Effector CD8-positive, alpha-beta T cell (primary cell): ENCODE data around the gene PPP1R18.
"Not testable (repeated sequence)": the region's sequence is repeated elsewhere in the genome, so short reads cannot be mapped to it uniquely, and the experiment has no call there.

Experiments
- DNase-seq: peaks from one replicate; lab custom pipeline; 2025; lab: John Stamatoyannopoulos, UW

The PPP1R18 gene

GRCh38 chr6:30719791-30720737 lies 33.6 kb upstream of the PPP1R18 start, which contains the start of gene TUBB:
Gene TUBB (plus strand): TSS chr6:30720352. CDS start chr6:30720507, 155 bp downstream.
- peak; percentile 88 for DNase-seq

- DNase-seq = no peak
Observed at GRCh38 chr6:30719356-30719755, 32.9 kb upstream of the PPP1R18 start.

GRCh38 chr6:30717845-30718720 lies 31.6 kb upstream of the PPP1R18 start:
- not testable (repeated sequence) for DNase-seq

- peak; percentile 98 for DNase-seq
Observed at GRCh38 chr6:30717129-30717844, 30.8 kb upstream of the PPP1R18 start, which contains the start of gene MDC1. Gene MDC1 (minus strand): TSS chr6:30717281. CDS start chr6:30715175, 2,106 bp downstream.

- DNase-seq = no peak
Observed at GRCh38 chr6:30716879-30717128, 30.4 kb upstream of the PPP1R18 start.

DNA sequence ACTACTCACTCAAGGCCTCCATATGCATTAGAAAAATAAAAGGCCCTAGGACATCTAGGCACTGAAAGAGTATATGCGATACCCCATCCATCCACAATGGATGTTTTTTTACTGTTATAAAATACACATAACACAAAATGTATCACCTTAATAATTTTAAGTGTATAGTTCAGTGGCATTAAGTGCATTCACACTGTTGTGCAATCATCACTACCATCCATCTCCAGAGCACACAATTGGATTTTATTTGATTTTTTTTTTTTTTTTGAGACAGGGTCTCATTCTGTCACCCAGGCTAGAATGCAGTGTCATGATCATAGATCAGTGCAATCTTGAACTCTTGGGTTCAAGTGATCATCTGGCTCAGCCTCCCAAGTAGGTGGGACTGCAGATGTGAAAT lies 27.8 kb upstream of the PPP1R18 start:
- no peak for DNase-seq

DNA sequence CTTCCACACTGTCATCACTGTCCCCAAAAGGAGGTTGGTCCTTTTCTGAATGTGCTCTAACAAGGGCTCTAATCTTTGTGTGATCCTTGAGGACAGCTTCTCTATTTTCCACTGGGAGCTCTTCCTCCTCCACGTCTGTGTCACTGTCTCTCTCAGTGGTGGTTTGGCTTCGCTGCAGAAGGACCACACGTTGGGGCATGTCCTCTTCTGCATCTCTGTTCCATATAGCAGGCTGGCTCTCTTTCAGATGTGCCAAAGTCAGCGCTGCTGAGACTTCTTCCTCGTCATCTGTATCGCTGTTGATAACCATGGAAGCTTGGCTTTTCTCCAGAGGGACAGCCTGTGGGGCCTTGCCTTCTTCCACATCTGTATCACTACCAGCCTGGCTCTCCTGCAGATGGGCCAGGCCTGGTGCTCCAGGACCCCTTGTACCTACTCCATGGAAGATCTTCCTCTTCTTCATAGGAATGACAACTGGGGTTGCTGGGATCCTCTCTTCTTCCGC lies 26.0 kb upstream of the PPP1R18 start:
- no peak for DNase-seq

- no peak for DNase-seq
Observed at GRCh38 chr6:30711758-30712380, 25.4 kb upstream of the PPP1R18 start.

GRCh38 chr6:30709101-30709868 lies 22.8 kb upstream of the PPP1R18 start:
- no peak for DNase-seq

GRCh38 chr6:30707281-30707850 lies 20.9 kb upstream of the PPP1R18 start:
- no peak for DNase-seq

- no peak for DNase-seq
Observed at GRCh38 chr6:30705620-30706019, 19.2 kb upstream of the PPP1R18 start.

DNA sequence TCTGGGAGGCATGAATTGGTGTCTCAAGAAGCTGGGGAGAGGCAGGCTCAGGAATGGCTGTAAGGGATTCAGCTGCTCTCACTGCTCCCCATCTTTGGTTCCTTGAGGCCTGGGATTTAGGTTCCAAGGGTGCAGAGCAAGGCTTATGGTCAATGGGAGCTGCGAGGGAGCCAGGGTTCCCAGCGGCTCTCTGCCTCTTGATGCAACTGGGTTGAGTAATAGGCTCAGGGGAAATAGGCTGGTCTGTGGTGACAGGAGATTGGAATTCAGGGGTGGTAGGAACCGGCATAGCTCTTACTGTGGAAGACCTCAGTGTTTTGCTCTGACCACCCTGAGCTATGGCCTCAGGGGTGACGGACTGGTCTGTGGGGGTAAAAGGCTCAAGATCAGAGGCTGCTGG lies 17.4 kb upstream of the PPP1R18 start:
- DNase-seq = no peak

DNA sequence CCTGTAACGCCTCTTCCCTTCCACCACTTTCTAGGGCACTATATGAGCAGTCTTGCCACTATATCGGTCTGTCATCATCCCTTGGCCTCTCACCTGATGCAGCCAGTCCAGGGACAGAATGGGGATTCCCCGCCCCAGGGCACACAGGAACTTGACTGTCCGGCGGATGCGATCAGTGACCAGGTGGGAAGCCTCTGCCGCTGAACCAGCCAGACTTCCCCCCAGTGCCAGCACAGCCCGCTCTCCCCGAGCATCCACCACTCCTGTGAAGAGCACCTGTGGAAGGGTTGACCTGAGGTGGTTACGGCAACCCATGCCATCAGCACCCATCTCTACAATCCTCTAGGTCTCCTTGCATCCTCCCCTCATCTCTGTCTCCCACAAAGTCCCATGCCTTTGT lies 16.6 kb upstream of the PPP1R18 start:
- no peak for DNase-seq

GRCh38 chr6:30700340-30700739 lies 13.9 kb upstream of the PPP1R18 start:
- DNase-seq = no peak

- no peak for DNase-seq
Observed at GRCh38 chr6:30696432-30696831, 10.0 kb upstream of the PPP1R18 start.

GRCh38 chr6:30691208-30691847 lies 4.9 kb upstream of the PPP1R18 start:
- DNase-seq = no peak

DNA sequence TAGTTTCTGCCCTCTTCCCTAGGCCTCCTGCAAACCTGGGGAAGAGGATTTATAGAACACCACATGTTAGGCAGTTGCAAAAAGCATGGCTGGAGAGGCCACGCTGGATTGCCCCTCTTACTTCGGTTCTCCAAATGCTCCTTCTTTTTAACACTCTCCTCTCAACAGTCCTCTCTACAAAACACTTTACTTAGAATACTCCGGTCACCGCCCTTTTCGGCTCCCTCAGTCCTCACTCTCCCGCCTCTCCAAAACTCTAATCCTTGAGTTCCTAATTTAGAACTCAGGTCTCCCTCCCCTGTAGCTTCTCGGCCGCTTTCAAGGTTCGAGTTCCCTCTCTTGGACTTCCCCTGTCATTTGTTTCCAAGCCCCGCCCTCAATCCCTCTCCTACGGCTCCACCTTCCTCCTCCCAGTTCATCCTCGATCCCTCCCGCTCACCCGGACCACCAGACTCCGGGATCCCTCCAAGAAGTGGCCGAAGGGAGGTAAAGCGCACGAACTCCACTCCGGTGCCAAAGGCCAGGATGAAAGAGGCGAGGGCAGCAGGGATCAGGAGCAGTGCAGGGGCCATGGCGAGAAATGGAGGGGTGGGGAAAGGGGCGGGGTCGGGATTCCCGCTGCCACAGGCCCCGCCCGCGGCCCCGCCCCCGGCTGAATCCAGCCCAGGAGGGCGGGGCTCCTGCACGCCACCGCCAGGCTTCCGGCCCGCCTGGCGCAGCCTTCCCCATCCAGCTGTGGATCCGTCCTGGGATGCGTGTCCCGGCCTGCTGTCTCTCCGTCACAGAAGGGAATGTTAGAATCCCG lies 4.2 kb upstream of the PPP1R18 start, which contains the start of gene NRM:
Gene NRM, minus strand, starts transcription at position 582 of the 805 bp plus-strand sequence. Its CDS starts 10 bp downstream, at position 572.
- peak; percentile 70 for DNase-seq

DNA sequence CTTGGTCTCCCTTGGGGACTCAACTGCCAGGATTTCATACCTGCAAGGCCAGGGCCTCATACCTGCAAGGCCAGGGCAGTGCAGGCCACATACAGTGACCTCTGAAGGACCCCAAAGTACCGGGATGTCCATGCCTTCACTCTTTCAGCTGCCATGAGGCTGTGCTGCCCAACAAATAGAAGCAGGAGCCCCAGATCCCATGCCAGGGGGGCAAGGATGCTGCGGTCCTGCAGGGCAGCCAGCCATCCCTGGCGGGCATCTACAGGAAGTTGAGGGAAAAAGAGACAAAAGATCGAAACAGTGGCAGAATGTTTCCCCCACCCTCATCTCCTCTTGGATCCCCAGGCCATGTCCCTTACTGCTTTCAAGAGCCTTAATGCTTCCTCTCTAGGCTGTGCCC lies 3.5 kb upstream of the PPP1R18 start:
- no peak for DNase-seq
